Limb (tissue), 2 donors: ENCODE measurements around the gene CENPU.
"Not testable (repeated sequence)": the region's sequence is repeated elsewhere in the genome, so short reads cannot be mapped to it uniquely, and the experiment has no call there.

Source experiments
- DNase-seq, 2 donors: peaks; one replicate each; pipeline ENCODE4 v3.0.0-alpha.2; 2016; ENCODE audit errors: extremely low spot score in 2 of 2

CENPU gene

GRCh38 chr4:184752496-184753275, 18.8 kb upstream of the CENPU start:
- no peak for DNase-seq

- DNase-seq = no peak
Measured at GRCh38 chr4:184751585-184751956, 17.7 kb upstream of the CENPU start.

- DNase-seq = no peak
Measured at GRCh38 chr4:184750926-184751584, 17.2 kb upstream of the CENPU start.

GRCh38 chr4:184748251-184748652, 14.4 kb upstream of the CENPU start:
- DNase-seq = peak in 1 of 2 donors; percentile 40

GRCh38 chr4:184747034-184747830, 13.3 kb upstream of the CENPU start:
- no peak for DNase-seq

- peak; percentile 73 to 83 for DNase-seq
Measured at GRCh38 chr4:184745831-184746795, 12.2 kb upstream of the CENPU start.

GRCh38 chr4:184744236-184744635, 10.3 kb upstream of the CENPU start:
- no peak for DNase-seq

GRCh38 chr4:184743650-184744049, 9.8 kb upstream of the CENPU start:
- no peak for DNase-seq

GRCh38 chr4:184741651-184742050, 7.8 kb upstream of the CENPU start:
- DNase-seq = not testable (repeated sequence)

GRCh38 chr4:184740980-184741391, 7.1 kb upstream of the CENPU start:
- no peak for DNase-seq

- not testable (repeated sequence) for DNase-seq
Measured at GRCh38 chr4:184739575-184739974, 5.7 kb upstream of the CENPU start.

- no peak for DNase-seq
Measured at GRCh38 chr4:184734758-184735157, 862 bp upstream of the CENPU start.

- DNase-seq = no peak
Measured at GRCh38 chr4:184732126-184732525, 1.8 kb downstream of the CENPU start.

GRCh38 chr4:184731056-184731455, 2.8 kb downstream of the CENPU start:
- DNase-seq = no peak

- DNase-seq = no peak
Measured at GRCh38 chr4:184729946-184730345, 4.0 kb downstream of the CENPU start.

GRCh38 chr4:184728858-184729257, 5.0 kb downstream of the CENPU start:
- no peak for DNase-seq

- DNase-seq = no peak
Measured at GRCh38 chr4:184727430-184727829, 6.5 kb downstream of the CENPU start.

- DNase-seq = no peak
Measured at GRCh38 chr4:184722798-184723197, 11.1 kb downstream of the CENPU start.

GRCh38 chr4:184721254-184721653, 12.6 kb downstream of the CENPU start:
- no peak for DNase-seq

GRCh38 chr4:184719407-184719806, 14.5 kb downstream of the CENPU start:
- DNase-seq = no peak

GRCh38 chr4:184715526-184715925, 18.4 kb downstream of the CENPU start:
- DNase-seq = no peak
